Midbrain (tissue), 1 donor: ENCODE data around the gene ANGPTL3.

Source experiments
- DNase-seq: peaks from one replicate; lab custom pipeline; 2025; lab: John Stamatoyannopoulos, UW

Gene ANGPTL3

GRCh38 chr1:62628506-62628905, 31.2 kb downstream of the ANGPTL3 start:
- DNase-seq, result no peak

GRCh38 chr1:62637392-62638105, 40.2 kb downstream of the ANGPTL3 start:
- DNase-seq, result no peak

GRCh38 chr1:62643283-62643682, 46.0 kb downstream of the ANGPTL3 start:
- no peak for DNase-seq

GRCh38 chr1:62652387-62652786, 55.1 kb downstream of the ANGPTL3 start:
- no peak for DNase-seq

- no peak for DNase-seq
These were observed 57.4 kb downstream of the ANGPTL3 start for GRCh38 chr1:62654744-62655143.
